Stomach (tissue), 9 donors: ENCODE results near the gene PHF21B. TPM values are rescaled to one million over a fixed set of nuclear protein-coding genes. Genes with fewer than 3 reads are reported as not detected.

Experiments used
- DNase-seq, 2 donors: peaks; one replicate each; pipeline versions ENCODE4 v3.0.0 to v3.0.0-alpha.2; 2013 to 2019
- H3K27ac ChIP-seq, 5 donors: fragments of 200-600 bp in 4 of 5; sonication (generic) in 4 of 5; one replicate each; pipeline ENCODE4 v1.5.1; 2013 to 2019; ENCODE audit warnings: mild to moderate bottlenecking in 1 of 5, moderate library complexity in 1 of 5
- H3K27me3 ChIP-seq, 3 donors: fragments of 200-600 bp; sonication (generic); one replicate each; pipeline ENCODE4 v1.5.1; 2017 to 2019; ENCODE audit warnings: mixed run types in 1 of 3
- H3K36me3 ChIP-seq, 4 donors: fragments of 200-600 bp; sonication (generic); 1 replicate in 3 of 4; 2 replicates in 1 of 4; pipeline ENCODE4 v1.5.1; 2016 to 2019
- H3K4me1 ChIP-seq, 4 donors: fragments of 200-600 bp; sonication (generic); one replicate each; pipeline ENCODE4 v1.5.1; 2016 to 2019
- H3K4me3 ChIP-seq, 4 donors: fragments of 200-600 bp; sonication (generic) in 3 of 4; one replicate each; pipeline ENCODE4 v1.5.1; 2016 to 2019; ENCODE audit warnings: mild to moderate bottlenecking in 1 of 4
- H3K9me3 ChIP-seq, 4 donors: fragments of 200-600 bp; sonication (generic); one replicate each; pipeline ENCODE4 v1.5.1; 2016 to 2019
- EP300 ChIP-seq: sonication (generic); formaldehyde crosslinking; IDR thresholded peaks from one replicate; pipeline ENCODE4 v1.6.1; 2017; ENCODE audit warnings: antibody characterized with exemption
- POLR2A ChIP-seq, 4 donors: fragments of 450-650 bp; IDR thresholded peaks; one replicate each; pipeline ENCODE4 v1.6.1; 2016; ENCODE audit warnings: antibody characterized with exemption in 4 of 4, control low read depth in 2 of 4, mild to moderate bottlenecking in 1 of 4, moderate library complexity in 1 of 4
- POLR2AphosphoS5 ChIP-seq, 3 donors: sonication (generic); formaldehyde crosslinking; IDR thresholded peaks; one replicate each; pipeline ENCODE4 v1.6.1; 2016; ENCODE audit warnings: antibody characterized with exemption in 3 of 3
- WGBS, 5 donors: extraction: QIAGEN DNeasy Blood & Tissue Kit in 3 of 5; methylation state at CpG; one replicate each; pipeline versions ENCODE4 v1.1.5 to v1.1.7; 2013 to 2018; 5-methylcytosine and 5-hydroxymethylcytosine counted together
- intact Hi-C: fragments of 100-400 bp; cut with DNase I; formaldehyde crosslinking; loops from one replicate; pipeline ENCODE4 v1.15.1; 2023; ENCODE audit warnings: low total_unique reads
- polyA plus RNA-seq, 3 donors: library from polyadenylated mRNA; stranded (reverse); fragments of 200-250 nt; gene quantifications; one replicate each; pipeline ENCODE4 v1.2.3, GENCODE V29; 2013
- total RNA-seq, 5 donors: library from RNA; depleted of rRNA; stranded (reverse); fragments of >200 nt; gene quantifications; one replicate each; pipeline versions ENCODE4 v1.1.0 to v1.2.3, GENCODE V29; 2014 to 2016
- TF ChIP-seq, protein P1 (sequence below), 7 experiments: fragments of 450-650 bp in 4 of 7; fragments of 200-600 bp in 3 of 7; sonication (generic) in 3 of 7; IDR thresholded peaks; one replicate each; pipeline ENCODE4 v1.5.1; 2016 to 2019; ENCODE audit warnings: antibody characterized with exemption in 7 of 7, control low read depth in 2 of 7, mild to moderate bottlenecking in 1 of 7
- donor health status: healthy with polysubstance abuse.
- donor health status: Bipolar disorder and iron deficiency.
- donor health status: healthy.

The PHF21B gene
- total and polyA plus RNA-seq, 8 donors, result 0.12 to 0.45 (median 0.26) TPM; not detected in 4

DNA sequence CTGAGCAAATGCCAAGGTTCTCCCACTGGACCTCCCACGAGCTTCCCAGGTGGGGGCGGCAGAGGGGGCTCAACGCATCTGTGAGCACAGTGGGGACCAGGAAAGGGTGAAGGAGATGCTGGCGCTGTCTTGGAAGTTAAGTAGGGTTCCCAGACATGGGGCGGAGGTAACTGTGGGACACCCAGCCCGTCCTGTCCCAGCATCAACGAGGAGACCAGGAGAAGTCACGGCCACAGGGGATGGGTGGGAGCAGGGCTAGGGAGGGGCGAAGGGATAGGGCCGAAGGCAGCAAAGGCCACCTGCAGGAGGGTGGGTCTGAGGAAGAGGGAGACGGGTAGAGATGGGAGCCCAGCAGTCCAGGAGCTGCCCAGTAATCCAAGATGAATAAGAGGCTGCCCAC, 70.4 kb downstream of the PHF21B start:
- no peak overlapping the region for H3K27ac ChIP-seq
- intact Hi-C loops, result no loop called here
- no peak overlapping the region for H3K4me3 ChIP-seq
- DNase-seq, result no peak
- WGBS, 5 donors, result 68 to 80% (median 76%) methylated on average over 10 to 11 of the region's 11 CpGs
- no peaks in the 10 kb centered on the region for H3K9me3 ChIP-seq
- TF ChIP-seq EP300 (no peak), POLR2AphosphoS5 (IDR thresholded peaks at IDR 0.05) (no peak), POLR2A (IDR thresholded peaks at IDR 0.05) (no peak)
- TF ChIP-seq, protein P1, sequence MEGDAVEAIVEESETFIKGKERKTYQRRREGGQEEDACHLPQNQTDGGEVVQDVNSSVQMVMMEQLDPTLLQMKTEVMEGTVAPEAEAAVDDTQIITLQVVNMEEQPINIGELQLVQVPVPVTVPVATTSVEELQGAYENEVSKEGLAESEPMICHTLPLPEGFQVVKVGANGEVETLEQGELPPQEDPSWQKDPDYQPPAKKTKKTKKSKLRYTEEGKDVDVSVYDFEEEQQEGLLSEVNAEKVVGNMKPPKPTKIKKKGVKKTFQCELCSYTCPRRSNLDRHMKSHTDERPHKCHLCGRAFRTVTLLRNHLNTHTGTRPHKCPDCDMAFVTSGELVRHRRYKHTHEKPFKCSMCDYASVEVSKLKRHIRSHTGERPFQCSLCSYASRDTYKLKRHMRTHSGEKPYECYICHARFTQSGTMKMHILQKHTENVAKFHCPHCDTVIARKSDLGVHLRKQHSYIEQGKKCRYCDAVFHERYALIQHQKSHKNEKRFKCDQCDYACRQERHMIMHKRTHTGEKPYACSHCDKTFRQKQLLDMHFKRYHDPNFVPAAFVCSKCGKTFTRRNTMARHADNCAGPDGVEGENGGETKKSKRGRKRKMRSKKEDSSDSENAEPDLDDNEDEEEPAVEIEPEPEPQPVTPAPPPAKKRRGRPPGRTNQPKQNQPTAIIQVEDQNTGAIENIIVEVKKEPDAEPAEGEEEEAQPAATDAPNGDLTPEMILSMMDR (IDR thresholded peaks at IDR 0.05), result no peak
- H3K27me3 ChIP-seq, result peaks cover 0 to 48% (median 0%) of the 10 kb centered on the region in 3 donors
- H3K4me1 ChIP-seq, result no peaks in the 10 kb centered on the region
- no peaks in the 10 kb centered on the region for H3K36me3 ChIP-seq

DNA sequence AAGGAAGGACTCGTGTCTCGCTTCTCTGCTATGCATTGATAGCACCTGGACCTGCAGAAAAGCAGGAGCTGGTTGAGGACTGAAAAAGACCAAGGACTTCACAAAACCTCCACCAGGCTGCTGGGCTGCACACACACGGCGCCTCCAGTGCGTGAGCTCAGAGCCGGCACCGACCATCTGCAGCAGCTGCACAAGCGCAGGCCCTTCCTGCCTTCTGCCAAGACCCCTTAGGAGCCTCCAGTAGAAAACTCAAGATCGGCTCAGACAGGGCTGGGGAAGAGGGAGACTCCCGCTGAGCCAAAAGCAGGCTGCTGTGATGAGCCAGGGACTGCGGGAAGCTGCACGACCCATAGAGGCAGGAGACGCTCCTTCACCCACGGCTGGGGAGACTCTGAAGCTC, 70.9 kb downstream of the PHF21B start:
- intact Hi-C loops, result no loop called here
- WGBS, 5 donors, result 50 to 78% (median 65%) methylated on average over 14 of the region's 14 CpGs
- H3K36me3 ChIP-seq, result no peaks in the 10 kb centered on the region
- TF ChIP-seq POLR2AphosphoS5 (IDR thresholded peaks at IDR 0.05) (no peak), EP300 (no peak), POLR2A (IDR thresholded peaks at IDR 0.05) (no peak)
- TF ChIP-seq, protein P1 (IDR thresholded peaks at IDR 0.05), result no peak
- no peak overlapping the region for H3K27ac ChIP-seq
- H3K4me3 ChIP-seq, result no peak overlapping the region
- no peaks in the 10 kb centered on the region for H3K9me3 ChIP-seq
- H3K4me1 ChIP-seq, result no peaks in the 10 kb centered on the region
- DNase-seq, result peak in 1 of 2 donors; percentile 38
- H3K27me3 ChIP-seq, result peaks cover 0 to 42% (median 0%) of the 10 kb centered on the region in 3 donors

DNA sequence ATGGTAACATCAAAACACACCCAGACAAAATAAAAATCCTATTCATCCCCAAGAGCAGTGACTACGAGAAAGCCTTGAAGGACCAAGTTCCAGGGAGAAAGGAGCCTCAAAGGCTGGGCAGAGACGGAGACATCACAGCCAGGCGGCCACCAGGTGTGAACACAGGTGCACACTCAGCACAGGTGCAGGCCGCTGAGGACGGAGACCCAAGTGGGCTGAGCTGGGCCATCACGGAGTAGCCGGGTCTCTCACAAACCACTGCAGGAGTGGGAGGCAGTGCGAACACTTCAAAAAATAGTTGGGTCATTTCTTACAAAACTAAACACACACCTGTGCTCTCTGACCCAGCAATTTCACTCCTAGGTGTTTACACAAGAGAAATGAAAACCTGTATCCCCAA, 72.6 kb downstream of the PHF21B start:
- Histone ChIP-seq H3K27ac (no peak overlapping the region), H3K4me1 (no peaks in the 10 kb centered on the region), H3K27me3 (peaks cover 0 to 27% (median 0%) of the 10 kb centered on the region in 3 donors), H3K9me3 (no peaks in the 10 kb centered on the region), H3K4me3 (no peak overlapping the region), H3K36me3 (no peaks in the 10 kb centered on the region)
- TF ChIP-seq POLR2A (IDR thresholded peaks at IDR 0.05) (no peak), EP300 (no peak), POLR2AphosphoS5 (IDR thresholded peaks at IDR 0.05) (no peak)
- TF ChIP-seq, protein P1 (IDR thresholded peaks at IDR 0.05), result no peak
- intact Hi-C loops, result no loop called here
- DNase-seq, result no peak
- 74 to 79% (median 77%) methylated on average over 8 of the region's 8 CpGs for WGBS, 5 donors

DNA sequence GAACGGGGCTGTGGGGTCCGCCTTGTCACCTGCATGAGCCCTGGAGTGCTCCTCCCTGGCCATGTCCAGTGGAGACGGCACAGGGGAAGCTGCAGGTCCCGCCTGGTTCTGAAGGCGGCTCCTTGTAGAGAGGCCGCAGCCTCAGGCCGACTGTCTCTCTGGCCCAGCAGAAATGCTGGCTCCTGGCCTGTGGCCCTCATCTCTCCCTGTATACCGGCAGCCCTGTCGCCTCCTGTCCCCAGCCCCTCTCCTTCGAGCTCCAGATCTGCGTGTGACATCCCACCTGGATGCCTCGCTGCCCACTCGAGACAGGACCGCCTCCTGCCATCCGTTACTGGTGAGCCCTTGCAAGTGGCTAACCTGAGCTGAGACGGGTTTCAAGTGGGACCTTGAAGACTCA, 73.6 kb downstream of the PHF21B start:
- no peak for DNase-seq
- no peak overlapping the region for H3K4me3 ChIP-seq
- no peaks in the 10 kb centered on the region for H3K36me3 ChIP-seq
- intact Hi-C loops, result no loop called here
- H3K27me3 ChIP-seq, result peaks cover 0 to 18% (median 0%) of the 10 kb centered on the region in 3 donors
- no peaks in the 10 kb centered on the region for H3K9me3 ChIP-seq
- 86 to 89% (median 88%) methylated on average over 13 to 16 of the region's 16 CpGs for WGBS, 5 donors
- TF ChIP-seq POLR2A (IDR thresholded peaks at IDR 0.05), result no peak
- TF ChIP-seq EP300, result no peak
- TF ChIP-seq, protein P1 (IDR thresholded peaks at IDR 0.05), result no peak
- no peak for TF ChIP-seq POLR2AphosphoS5 (IDR thresholded peaks at IDR 0.05)
- no peak overlapping the region for H3K27ac ChIP-seq
- peaks cover 0 to 5% (median 0%) of the 10 kb centered on the region in 4 donors for H3K4me1 ChIP-seq
